ENCODE measurements around the gene PPP1R12A. TPM values are rescaled to one million over a fixed set of nuclear protein-coding genes. Genes with fewer than 3 reads are reported as not detected.

PPP1R12A gene
- total and polyA plus RNA-seq, 9 of the 15 experiments (the other 6 are each of a cell fraction or from before 2014, with no cell fraction given) = 26.4 to 119 (median 53.3) TPM

GRCh38 chr12:79973801-79974200 lies 38.9 kb upstream of the PPP1R12A start (continued):
- TF ChIP-seq HDAC3 (IDR thresholded peaks at IDR 0.05; ENCODE audit: borderline replicate concordance, partially characterized antibody) = no peak
- TF ChIP-seq GATAD2B (IDR thresholded peaks at IDR 0.05; ENCODE audit: borderline replicate concordance) = no peak
- no peak for TF ChIP-seq CEBPG (CRISPR knock-in tag; IDR thresholded peaks at IDR 0.05)
- TF ChIP-seq CEBPG (tag; conservative IDR thresholded peaks at IDR 0.05 in 1 of 2, IDR thresholded peaks at IDR 0.05 in 1 of 2) = no peak
- no peak for TF ChIP-seq NCOA4 (IDR thresholded peaks at IDR 0.05; ENCODE audit: partially characterized antibody)
- TF ChIP-seq CBX5 (IDR thresholded peaks at IDR 0.05; ENCODE audit: borderline replicate concordance, low read depth) = no peak
- no peak for TF ChIP-seq VEZF1 (CRISPR knock-in tag; IDR thresholded peaks at IDR 0.05)
- no peak for TF ChIP-seq HOMEZ (CRISPR knock-in tag; IDR thresholded peaks at IDR 0.05)

All from K562 (cell line).